Activated T-helper 1 cell treated with anti-CD3 and anti-CD28 coated beads, Interleukin-12 subunit alpha, Interleukin-12 subunit beta, Interleukin-2, Interleukin-4 antibody, amounts not matched to agents 30 ng/mL and 10 ng/mL and 1 ng/mL, durations not matched to agents 14 hours and 24 hours and 36 hours (primary cell): Measurements from ENCODE around the gene FBXW7. TPM values are rescaled to one million over a fixed set of nuclear protein-coding genes. Genes with fewer than 3 reads are reported as not detected.
A peak's percentile ranks its signal among the peaks of the same experiment; 100 is the strongest.
"Not testable (repeated sequence)": the region's sequence is repeated elsewhere in the genome, so short reads cannot be mapped to it uniquely, and the experiment has no call there.

Source experiments
- DNase-seq: peaks from one replicate; pipeline ENCODE4 v3.0.0; 2021; ENCODE audit warnings: low spot score
- H3K27ac Mint-ChIP-seq: one replicate; pipeline ENCODE4 v1.8.0; 2021; ENCODE audit warnings: mild to moderate bottlenecking, mixed read lengths
- H3K27me3 Mint-ChIP-seq: one replicate; pipeline ENCODE4 v1.8.0; 2022; ENCODE audit warnings: mild to moderate bottlenecking, moderate library complexity, mixed read lengths; ENCODE audit not compliant: insufficient read depth
- H3K36me3 Mint-ChIP-seq: one replicate; pipeline ENCODE4 v1.8.0; 2021; ENCODE audit warnings: low read depth, mixed read lengths
- H3K4me1 Mint-ChIP-seq: one replicate; pipeline ENCODE4 v1.8.0; 2021; ENCODE audit warnings: low read depth, mixed read lengths
- H3K4me3 Mint-ChIP-seq: one replicate; pipeline ENCODE4 v1.8.0; 2021; ENCODE audit warnings: mild to moderate bottlenecking, moderate library complexity, mixed read lengths
- H3K9me3 Mint-ChIP-seq: one replicate; pipeline ENCODE4 v1.8.0; 2021; ENCODE audit warnings: mixed read lengths
- intact Hi-C: fragments of 100-400 bp; cut with micrococcal nuclease; formaldehyde crosslinking; loops from one replicate; pipeline ENCODE4 v1.15.1; 2024
- total RNA-seq: library from RNA; stranded (reverse); gene quantifications from 2 replicates; pipeline ENCODE4 v1.2.3, GENCODE V29; 2022

FBXW7 gene
- total RNA-seq, 1 donor from 2014 or later: 53.3 TPM

- Mint-ChIP-seq H3K27ac (no peak overlapping the region), H3K27me3 (peaks cover 6% of the 10 kb centered on the region), H3K36me3 (peaks cover 1% of the 10 kb centered on the region), H3K9me3 (no peaks in the 10 kb centered on the region), H3K4me3 (no peak overlapping the region), H3K4me1 (no peaks in the 10 kb centered on the region)
- no peak for DNase-seq
- intact Hi-C loops: no loop called here
Measured at GRCh38 chr4:152571296-152571695, 35.4 kb upstream of the FBXW7 start.

- Mint-ChIP-seq H3K27ac (no peak overlapping the region), H3K27me3 (no peaks in the 10 kb centered on the region), H3K4me3 (no peak overlapping the region), H3K9me3 (no peaks in the 10 kb centered on the region), H3K4me1 (peaks cover 9% of the 10 kb centered on the region), H3K36me3 (no peaks in the 10 kb centered on the region)
- DNase-seq: no peak
- intact Hi-C loops: no loop called here
Measured at GRCh38 chr4:152565333-152565732, 29.4 kb upstream of the FBXW7 start.

- intact Hi-C loops: no loop called here
- Mint-ChIP-seq H3K36me3 (no peaks in the 10 kb centered on the region), H3K27me3 (no peaks in the 10 kb centered on the region), H3K9me3 (no peaks in the 10 kb centered on the region), H3K27ac (no peak overlapping the region), H3K4me1 (peaks cover 9% of the 10 kb centered on the region), H3K4me3 (no peak overlapping the region)
- DNase-seq: no peak
Measured at GRCh38 chr4:152564336-152564735, 28.4 kb upstream of the FBXW7 start.

DNA sequence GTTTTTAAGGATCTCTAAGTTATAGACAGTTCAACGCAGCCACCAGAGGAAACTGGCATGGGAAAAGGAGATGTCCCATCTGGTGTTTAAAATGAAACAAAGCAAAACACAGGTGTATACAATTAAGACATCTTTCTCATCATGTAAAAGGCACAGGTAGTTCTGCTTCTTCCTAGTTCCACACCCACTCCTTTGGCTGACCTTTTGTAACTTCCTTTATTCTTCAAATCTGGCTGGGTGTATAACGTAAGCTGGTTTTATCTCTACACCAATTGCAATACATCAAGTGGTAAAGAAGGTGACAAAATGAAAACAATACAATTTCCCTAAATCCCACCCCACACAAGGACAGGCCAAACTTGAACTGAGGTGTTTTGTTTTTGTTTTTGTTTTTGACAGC, 27.3 kb upstream of the FBXW7 start:
- Mint-ChIP-seq H3K4me3 (no peak overlapping the region), H3K27me3 (no peaks in the 10 kb centered on the region), H3K27ac (no peak overlapping the region), H3K4me1 (peaks cover 9% of the 10 kb centered on the region), H3K36me3 (no peaks in the 10 kb centered on the region), H3K9me3 (no peaks in the 10 kb centered on the region)
- no peak for DNase-seq
- intact Hi-C loops: no loop called here

GRCh38 chr4:152559641-152560040, 23.7 kb upstream of the FBXW7 start:
- Mint-ChIP-seq H3K4me3 (no peak overlapping the region), H3K9me3 (peaks cover 3% of the 10 kb centered on the region), H3K27me3 (no peaks in the 10 kb centered on the region), H3K27ac (no peak overlapping the region), H3K36me3 (peaks cover 5% of the 10 kb centered on the region), H3K4me1 (peaks cover 33% of the 10 kb centered on the region)
- DNase-seq: no peak
- intact Hi-C loops: no loop called here

GRCh38 chr4:152558396-152558795, 22.5 kb upstream of the FBXW7 start:
- no peak overlapping the region for H3K27ac Mint-ChIP-seq
- H3K4me3 Mint-ChIP-seq: no peak overlapping the region
- H3K36me3 Mint-ChIP-seq: peaks cover 8% of the 10 kb centered on the region
- intact Hi-C loops: no loop called here
- DNase-seq: no peak
- peaks cover 3% of the 10 kb centered on the region for H3K9me3 Mint-ChIP-seq
- H3K27me3 Mint-ChIP-seq: no peaks in the 10 kb centered on the region
- peaks cover 37% of the 10 kb centered on the region for H3K4me1 Mint-ChIP-seq

DNA sequence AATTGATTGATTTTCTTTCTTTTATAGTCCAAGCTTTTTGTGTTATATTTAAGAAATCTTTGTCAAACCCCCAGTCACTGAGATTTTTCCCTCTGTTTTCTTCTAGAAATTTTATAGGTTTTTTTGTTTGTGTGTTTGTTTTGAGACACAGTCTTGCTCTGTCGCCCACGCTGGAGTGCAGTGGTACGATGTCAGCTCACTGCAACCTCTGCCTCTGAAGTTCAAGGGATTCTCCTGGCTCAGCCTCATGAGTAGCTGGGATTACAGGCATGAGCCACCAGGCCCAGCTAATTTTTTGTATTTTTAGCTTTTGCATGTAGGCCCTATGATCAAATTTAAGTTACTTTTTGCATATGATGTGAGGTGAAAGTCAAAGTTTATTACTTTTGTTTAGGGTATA, 20.9 kb upstream of the FBXW7 start:
- Mint-ChIP-seq H3K27ac (no peak overlapping the region), H3K4me1 (peaks cover 43% of the 10 kb centered on the region), H3K9me3 (peaks cover 3% of the 10 kb centered on the region), H3K36me3 (peaks cover 8% of the 10 kb centered on the region), H3K4me3 (no peak overlapping the region), H3K27me3 (no peaks in the 10 kb centered on the region)
- no peak for DNase-seq
- intact Hi-C loops: loop anchor here (1.0 kb wide), 1 partner anchor 123 kb away; no protein-coding TSS in a partner anchor

- no peaks in the 10 kb centered on the region for H3K27me3 Mint-ChIP-seq
- peak overlapping the region; percentile 41 for H3K4me3 Mint-ChIP-seq
- peaks cover 8% of the 10 kb centered on the region for H3K36me3 Mint-ChIP-seq
- H3K9me3 Mint-ChIP-seq: peaks cover 3% of the 10 kb centered on the region
- peaks cover 43% of the 10 kb centered on the region for H3K4me1 Mint-ChIP-seq
- intact Hi-C loops: loop anchor here (1.0 kb wide), 1 partner anchor 124 kb away; no protein-coding TSS in a partner anchor
- DNase-seq: no peak
- H3K27ac Mint-ChIP-seq: peak overlapping the region; percentile 77
Measured at GRCh38 chr4:152556283-152556682, 20.4 kb upstream of the FBXW7 start.

DNA sequence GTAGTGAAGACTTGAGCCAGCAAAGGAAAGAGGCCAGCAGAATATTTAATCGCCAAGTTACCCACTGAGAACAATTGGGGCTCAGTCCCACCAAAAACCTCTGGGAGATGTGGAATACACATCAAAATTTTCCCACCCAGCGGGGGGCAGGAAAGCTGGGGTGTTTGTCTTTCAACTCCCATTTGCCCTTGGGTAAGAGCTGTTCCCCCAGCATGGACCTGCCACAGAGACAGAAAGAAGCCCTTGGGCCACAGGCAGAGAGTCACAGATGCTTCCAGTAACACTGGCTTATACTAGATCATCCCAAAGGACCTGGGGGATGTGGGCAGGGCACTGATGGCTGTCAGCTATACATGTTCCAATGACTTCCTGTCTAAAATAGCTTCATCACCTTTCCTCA, 18.9 kb upstream of the FBXW7 start:
- Mint-ChIP-seq H3K4me3 (no peak overlapping the region), H3K4me1 (peaks cover 48% of the 10 kb centered on the region), H3K27me3 (no peaks in the 10 kb centered on the region), H3K27ac (peak overlapping the region; percentile 87), H3K9me3 (peaks cover 3% of the 10 kb centered on the region), H3K36me3 (peaks cover 8% of the 10 kb centered on the region)
- intact Hi-C loops: loop anchor here (1.0 to 5.0 kb wide), 6 partner anchors 18 to 1457 kb away; partner anchors contain the start of genes FBXW7, GATB and RPS3A
- no peak for DNase-seq

- not testable (repeated sequence) for H3K36me3 Mint-ChIP-seq, DNase-seq, H3K9me3 Mint-ChIP-seq, H3K27me3 Mint-ChIP-seq, H3K27ac Mint-ChIP-seq, H3K4me3 Mint-ChIP-seq
- intact Hi-C loops: loop anchor here (5.0 kb wide), 3 partner anchors 92 to 1453 kb away; partner anchors contain the start of genes GATB and RPS3A
- H3K4me1 Mint-ChIP-seq: peaks cover 42% of the 10 kb centered on the region
Measured at GRCh38 chr4:152550687-152551086, 14.8 kb upstream of the FBXW7 start.

DNA sequence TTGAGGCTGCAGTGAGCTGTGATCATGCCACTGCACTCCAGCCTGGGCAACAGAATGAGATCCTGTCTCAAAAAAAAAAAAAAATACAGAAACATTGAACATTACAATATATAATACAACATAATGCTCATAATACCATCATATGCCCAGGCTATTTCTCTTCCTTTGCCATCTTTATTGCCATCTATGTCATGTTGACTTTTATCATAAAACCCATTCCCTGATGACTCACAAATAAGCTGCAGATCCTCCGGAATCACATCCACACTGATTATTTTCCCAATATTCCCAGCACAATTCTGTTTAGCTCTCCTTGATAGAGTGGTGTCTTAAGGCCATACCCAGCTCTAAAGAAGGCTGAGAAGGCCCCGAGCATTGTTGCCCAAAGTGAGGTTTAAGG, 9.2 kb upstream of the FBXW7 start:
- Mint-ChIP-seq H3K9me3 (no peaks in the 10 kb centered on the region), H3K4me1 (peaks cover 9% of the 10 kb centered on the region), H3K4me3 (no peak overlapping the region), H3K27ac (no peak overlapping the region), H3K36me3 (peaks cover 3% of the 10 kb centered on the region), H3K27me3 (no peaks in the 10 kb centered on the region)
- no peak for DNase-seq
- intact Hi-C loops: no loop called here

DNA sequence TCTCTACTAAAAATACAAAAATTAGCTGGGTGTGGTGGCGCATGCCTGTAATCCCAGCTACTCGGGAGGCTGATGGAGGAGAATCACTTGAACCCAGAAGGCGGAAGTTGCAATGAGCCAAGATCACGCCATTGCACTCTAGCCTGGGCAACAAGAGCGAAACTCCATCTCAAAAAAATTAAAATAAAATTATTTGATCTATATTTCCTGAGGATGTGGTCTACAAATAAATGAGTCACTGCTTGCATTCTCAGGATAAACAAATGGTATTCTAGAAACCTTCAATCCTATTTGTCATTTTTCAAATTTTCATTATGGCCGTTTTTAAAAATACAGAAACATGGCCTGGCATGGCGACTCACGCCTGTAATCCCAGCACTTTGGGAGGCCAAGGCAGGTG, 8.6 kb upstream of the FBXW7 start:
- H3K4me3 Mint-ChIP-seq, H3K27ac Mint-ChIP-seq, H3K27me3 Mint-ChIP-seq, DNase-seq, H3K36me3 Mint-ChIP-seq, H3K4me1 Mint-ChIP-seq, intact Hi-C loops, H3K9me3 Mint-ChIP-seq: not testable (repeated sequence)

- no peak overlapping the region for H3K4me3 Mint-ChIP-seq
- H3K36me3 Mint-ChIP-seq: peaks cover 16% of the 10 kb centered on the region
- no peaks in the 10 kb centered on the region for H3K9me3 Mint-ChIP-seq
- no peaks in the 10 kb centered on the region for H3K27me3 Mint-ChIP-seq
- DNase-seq: no peak
- intact Hi-C loops: no loop called here
- H3K27ac Mint-ChIP-seq: no peak overlapping the region
- peaks cover 31% of the 10 kb centered on the region for H3K4me1 Mint-ChIP-seq
Measured at GRCh38 chr4:152540941-152541340, 5.0 kb upstream of the FBXW7 start.

GRCh38 chr4:152540293-152540674, 4.4 kb upstream of the FBXW7 start:
- Mint-ChIP-seq H3K9me3 (no peaks in the 10 kb centered on the region), H3K27me3 (no peaks in the 10 kb centered on the region), H3K36me3 (peaks cover 16% of the 10 kb centered on the region), H3K4me3 (no peak overlapping the region), H3K27ac (no peak overlapping the region), H3K4me1 (peaks cover 31% of the 10 kb centered on the region)
- intact Hi-C loops: no loop called here
- no peak for DNase-seq
